Gastroesophageal sphincter (tissue), 3 donors: ENCODE data around the gene CMYA5.

Experiments
- EP300 ChIP-seq: sonication (generic); formaldehyde crosslinking; IDR thresholded peaks from one replicate; pipeline ENCODE4 v1.6.1; 2017; ENCODE audit warnings: antibody characterized with exemption, mild to moderate bottlenecking
- POLR2A ChIP-seq, 2 donors: fragments of 450-650 bp; IDR thresholded peaks; one replicate each; pipeline ENCODE4 v1.6.1; 2017; ENCODE audit warnings: antibody characterized with exemption in 2 of 2, mild to moderate bottlenecking in 2 of 2, moderate library complexity in 1 of 2
- POLR2AphosphoS5 ChIP-seq: sonication (generic); formaldehyde crosslinking; IDR thresholded peaks from one replicate; pipeline ENCODE4 v1.6.1; 2017; ENCODE audit warnings: antibody characterized with exemption
- TF ChIP-seq, protein P1 (sequence below), 4 experiments: fragments of 200-600 bp in 2 of 4; fragments of 450-650 bp in 2 of 4; sonication (generic) in 1 of 4; IDR thresholded peaks; one replicate each; pipeline ENCODE4 v1.5.1; 2017 to 2019; ENCODE audit warnings: antibody characterized with exemption in 4 of 4, mild to moderate bottlenecking in 2 of 4, moderate library complexity in 2 of 4

GRCh38 chr5:79843450-79844388 lies 154.1 kb downstream of the CMYA5 start:
- TF ChIP-seq, protein P1, sequence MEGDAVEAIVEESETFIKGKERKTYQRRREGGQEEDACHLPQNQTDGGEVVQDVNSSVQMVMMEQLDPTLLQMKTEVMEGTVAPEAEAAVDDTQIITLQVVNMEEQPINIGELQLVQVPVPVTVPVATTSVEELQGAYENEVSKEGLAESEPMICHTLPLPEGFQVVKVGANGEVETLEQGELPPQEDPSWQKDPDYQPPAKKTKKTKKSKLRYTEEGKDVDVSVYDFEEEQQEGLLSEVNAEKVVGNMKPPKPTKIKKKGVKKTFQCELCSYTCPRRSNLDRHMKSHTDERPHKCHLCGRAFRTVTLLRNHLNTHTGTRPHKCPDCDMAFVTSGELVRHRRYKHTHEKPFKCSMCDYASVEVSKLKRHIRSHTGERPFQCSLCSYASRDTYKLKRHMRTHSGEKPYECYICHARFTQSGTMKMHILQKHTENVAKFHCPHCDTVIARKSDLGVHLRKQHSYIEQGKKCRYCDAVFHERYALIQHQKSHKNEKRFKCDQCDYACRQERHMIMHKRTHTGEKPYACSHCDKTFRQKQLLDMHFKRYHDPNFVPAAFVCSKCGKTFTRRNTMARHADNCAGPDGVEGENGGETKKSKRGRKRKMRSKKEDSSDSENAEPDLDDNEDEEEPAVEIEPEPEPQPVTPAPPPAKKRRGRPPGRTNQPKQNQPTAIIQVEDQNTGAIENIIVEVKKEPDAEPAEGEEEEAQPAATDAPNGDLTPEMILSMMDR (IDR thresholded peaks at IDR 0.05), result no peak
- TF ChIP-seq POLR2A (IDR thresholded peaks at IDR 0.05), result no peak
- no peak for TF ChIP-seq POLR2AphosphoS5
- no peak for TF ChIP-seq EP300
